HepG2 (cell line): ENCODE measurements around the gene SMPD3. TPM values are rescaled to one million over a fixed set of nuclear protein-coding genes. Genes with fewer than 3 reads are reported as not detected.

Source experiments
- ATAC-seq: fragments of 200-7000 bp; cut with Tn5 transposase; 3 replicates; pipeline ENCODE4 v1.9.1; 2020; ENCODE audit warnings: mild to moderate bottlenecking, moderate library complexity
- BruUV-seq: library from RNA; stranded (reverse); fragments of 400-500 nt; replicated peaks from 2 replicates; lab custom pipeline; 2021; lab: Mats Ljungman, UMichigan
- CTCF ChIA-PET: fragments of 300-600 bp; formaldehyde crosslinking; extraction: SDS; loops from one replicate; lab custom pipeline; 2021; ENCODE audit warnings: low total read pairs, inconsistent platforms, low intra/inter-chr PET ratio; lab: Yijun Ruan, JAX
- POLR2A ChIA-PET: fragments of 350-600 bp; sonication (Branson Sonifier 250); formaldehyde crosslinking; loops from one replicate; lab custom pipeline; 2020; ENCODE audit warnings: antibody characterized with exemption, inconsistent platforms; lab: Yijun Ruan, JAX
- DNase-seq: peaks from one replicate; pipeline ENCODE4 v3.0.0-alpha.2; 2015; ENCODE audit warnings: low spot score
- FAIRE-seq: peaks from 3 replicates; lab custom pipeline; 2011; peaks lifted over from hg19 to GRCh38; lab: Jason Lieb, UNC
- H2AFZ ChIP-seq: one replicate; pipeline ENCODE4 v1.6.1; 2011; ENCODE audit warnings: low read length, inconsistent platforms
- H3K27ac ChIP-seq: fragments of 300-600 bp; 3 replicates; pipeline ENCODE4 v1.8.0; 2011; ENCODE audit warnings: mixed run types, mild to moderate bottlenecking, mixed read lengths, low read length, inconsistent platforms; ENCODE audit not compliant: insufficient read depth; ENCODE audit errors: extremely low read length
- H3K27me3 ChIP-seq, 2 experiments: fragments of 200-600 bp in 1 of 2; 2 replicates in 1 of 2; 3 replicates in 1 of 2; pipeline versions ENCODE4 v1.6.0 to v1.8.0; 2011; ENCODE audit warnings: low read length in 2 of 2, mild to moderate bottlenecking in 2 of 2, moderate library complexity in 2 of 2, inconsistent platforms in 1 of 2; ENCODE audit not compliant: insufficient read depth in 2 of 2, control insufficient read depth in 1 of 2
- H3K36me3 ChIP-seq, 2 experiments: fragments of 200-600 bp in 1 of 2; replicated peaks in 1 of 2; 2 replicates in 1 of 2; 3 replicates in 1 of 2; pipeline versions ENCODE4 v1.5.1 to v1.8.0; 2011; ENCODE audit warnings: low read length in 2 of 2, inconsistent platforms in 1 of 2; ENCODE audit not compliant: insufficient read depth in 2 of 2, control insufficient read depth in 1 of 2
- H3K4me1 ChIP-seq: 2 replicates; pipeline ENCODE4 v1.5.1; 2012; ENCODE audit warnings: low read length, inconsistent platforms; ENCODE audit not compliant: insufficient read depth
- H3K4me2 ChIP-seq: 2 replicates; pipeline ENCODE4 v1.6.0; 2011; ENCODE audit warnings: low read depth, low read length, inconsistent platforms
- H3K4me3 ChIP-seq, 3 experiments: fragments of 200-600 bp in 1 of 3; sonication (generic), shearing (Covaris generic) in 1 of 3; replicated peaks in 1 of 3; 2 replicates each; pipeline ENCODE4 v1.5.1; 2011 to 2016; ENCODE audit warnings: low read length in 3 of 3, inconsistent platforms in 2 of 3, low read depth in 2 of 3, mild to moderate bottlenecking in 2 of 3, control low read depth in 1 of 3, mixed read lengths in 1 of 3; ENCODE audit not compliant: insufficient read depth in 1 of 3
- H3K79me2 ChIP-seq: one replicate; pipeline ENCODE4 v1.6.1; 2011; ENCODE audit warnings: low read length, inconsistent platforms; ENCODE audit not compliant: insufficient read depth
- H3K9ac ChIP-seq: 2 replicates; pipeline ENCODE4 v1.6.0; 2011; ENCODE audit warnings: mild to moderate bottlenecking, low read depth, low read length, inconsistent platforms; ENCODE audit not compliant: insufficient read depth
- H3K9me3 ChIP-seq: 2 replicates; pipeline ENCODE4 v1.5.1; 2012; ENCODE audit warnings: mild to moderate bottlenecking, low read length
- H4K20me1 ChIP-seq: 2 replicates; pipeline ENCODE4 v1.6.0; 2011; ENCODE audit warnings: inconsistent platforms, mild to moderate bottlenecking, low read length, moderate library complexity; ENCODE audit not compliant: insufficient read depth
- CREBL2 ChIP-seq: sonication (generic); formaldehyde crosslinking; IDR thresholded peaks from 2 replicates; pipeline ENCODE4 v1.8.1; 2023; ENCODE audit warnings: missing genetic modification reagents, mild to moderate bottlenecking, borderline replicate concordance
- LBX2 ChIP-seq: sonication (generic); formaldehyde crosslinking; IDR thresholded peaks from 2 replicates; pipeline ENCODE4 v1.5.0; 2020; ENCODE audit warnings: missing genetic modification reagents, mild to moderate bottlenecking, borderline replicate concordance
- RBAK ChIP-seq: sonication (generic); formaldehyde crosslinking; IDR thresholded peaks from 2 replicates; pipeline ENCODE4 v1.5.1; 2020; ENCODE audit warnings: mild to moderate bottlenecking, missing genetic modification reagents
- RFX3 ChIP-seq: IDR thresholded peaks from 2 replicates; pipeline ENCODE4 v1.6.1; 2016; ENCODE audit warnings: missing biosample characterization, missing genetic modification reagents
- TFE3 ChIP-seq: IDR thresholded peaks from 2 replicates; pipeline ENCODE4 v1.6.1; 2016
- TGIF2 ChIP-seq: IDR thresholded peaks from 2 replicates; pipeline ENCODE4 v1.6.1; 2016; ENCODE audit warnings: control low read depth, missing compliant biosample characterization
- ZBTB34 ChIP-seq: sonication (generic); formaldehyde crosslinking; IDR thresholded peaks from 2 replicates; pipeline ENCODE4 v1.8.0; 2022; ENCODE audit warnings: mild to moderate bottlenecking, missing genetic modification reagents
- ZBTB37 ChIP-seq: sonication (generic); formaldehyde crosslinking; IDR thresholded peaks from 2 replicates; pipeline ENCODE4 v1.4.0; 2020; ENCODE audit warnings: mild to moderate bottlenecking, missing genetic modification reagents
- ZNF652 ChIP-seq: IDR thresholded peaks from 2 replicates; pipeline ENCODE4 v1.6.1; 2016; ENCODE audit warnings: low read depth, borderline replicate concordance
- ZNF782 ChIP-seq: sonication (generic); formaldehyde crosslinking; IDR thresholded peaks from 2 replicates; pipeline ENCODE4 v1.4.0; 2020; ENCODE audit warnings: missing genetic modification reagents, mild to moderate bottlenecking, borderline replicate concordance
- ZNF839 ChIP-seq: sonication (generic); formaldehyde crosslinking; IDR thresholded peaks from 2 replicates; pipeline ENCODE4 v1.4.0; 2020; ENCODE audit warnings: missing genetic modification reagents, mild to moderate bottlenecking, borderline replicate concordance
- ZSCAN5A ChIP-seq: sonication (generic); formaldehyde crosslinking; IDR thresholded peaks from 2 replicates; pipeline ENCODE4 v1.8.0; 2022; ENCODE audit warnings: mild to moderate bottlenecking, missing genetic modification reagents, borderline replicate concordance
- ZZZ3 ChIP-seq: sonication (generic); formaldehyde crosslinking; IDR thresholded peaks from 2 replicates; pipeline ENCODE4 v1.4.0; 2020; ENCODE audit warnings: missing genetic modification reagents, mild to moderate bottlenecking, borderline replicate concordance
- WGBS: methylation state at CpG from one replicate; pipeline ENCODE4 v1.1.6; 2017; ENCODE audit warnings: low lambda C conversion rate; 5-methylcytosine and 5-hydroxymethylcytosine counted together
- in situ Hi-C: cut with HindIII; loops from 2 replicates; pipeline ENCODE4 v1.10.0; 2017; ENCODE audit warnings: low pct_unique_long_range_greater_than_20kb; ENCODE audit not compliant: extremely low pct_ligation_motif_present
- intact Hi-C: fragments of 100-400 bp; cut with micrococcal nuclease; formaldehyde crosslinking; loops from one replicate; pipeline ENCODE4 v1.10.0; 2022; ENCODE audit not compliant: unreplicated experiment
- polyA plus RNA-seq, 8 experiments: library from polyadenylated mRNA; depleted of rRNA in 3 of 8; stranded (reverse) in 7 of 8; unstranded in 1 of 8; fragments of >200 nt; fragmentation: Illumina TruSeq in 4 of 8; extraction: Trizol in 4 of 8; gene quantifications; 2 replicates each; pipeline versions ENCODE4 v1.2.1 to v1.2.3, GENCODE V29; 2011 to 2016; ENCODE audit warnings: low read depth in 4 of 8, missing spikeins in 1 of 8, mixed read lengths in 1 of 8; ENCODE audit not compliant: insufficient read depth in 1 of 8
- total RNA-seq, 5 experiments: library from RNA; depleted of rRNA; stranded (reverse); fragments of >200 nt; fragmentation: Illumina TruSeq; extraction: Trizol; gene quantifications; 2 replicates each; pipeline ENCODE4 v1.2.3, GENCODE V29; 2016; ENCODE audit warnings: low read depth in 1 of 5

The SMPD3 gene
- total and polyA plus RNA-seq, 2 of the 13 experiments (the other 11 are each of a cell fraction or from before 2014, with no cell fraction given): 0.07 to 0.32 TPM

GRCh38 chr16:68309799-68310198 lies 138.5 kb downstream of the SMPD3 start:
- Histone ChIP-seq H3K4me3 (peak overlapping the region; percentile 77 to 91 (median 90)), H2AFZ (no peak overlapping the region), H3K4me1 (peaks cover 42% of the 10 kb centered on the region), H3K36me3 (peaks cover 5 to 25% of the 10 kb centered on the region in 2 experiments), H3K27ac (peak overlapping the region; percentile 85), H3K9ac (peak overlapping the region; percentile 86), H3K79me2 (peaks cover 52% of the 10 kb centered on the region), H3K9me3 (no peaks in the 10 kb centered on the region), H4K20me1 (peaks cover 4% of the 10 kb centered on the region; the same call in 1 of the 2 replicates), H3K27me3 (no peaks in the 10 kb centered on the region; a peak in 1 of 5 replicates), H3K4me2 (peak overlapping the region; percentile 97)
- ChIA-PET CTCF (interaction anchor here (1.7 kb wide), 1 partner anchor 46 kb away, joined by 4 read pairs; the partner anchor contains the start of gene SLC7A6), POLR2A (interaction anchor here (1.0 to 2.5 kb wide), 2 partner anchors 9 to 51 kb away, joined by 4 to 35 read pairs; no protein-coding TSS in a partner anchor)
- DNase-seq (no peak), ATAC-seq (no peak), FAIRE-seq (no peak)
- TF ChIP-seq ZNF782 (CRISPR knock-in tag): 0 out of 2 replicates have a peak, but pooled peaks have one; percentile 56
- TF ChIP-seq ZSCAN5A (CRISPR knock-in tag): no peak
- TF ChIP-seq RBAK (CRISPR knock-in tag): no peak
- no peak for TF ChIP-seq LBX2 (CRISPR knock-in tag)
- TF ChIP-seq RFX3 (CRISPR knock-in tag): no peak
- no peak for TF ChIP-seq TFE3 (CRISPR knock-in tag)
- TF ChIP-seq CREBL2 (CRISPR knock-in tag): no peak
- 0 out of 2 replicates have a peak, but pooled peaks have one; percentile 15 for TF ChIP-seq ZBTB34
- 0 out of 2 replicates have a peak, but pooled peaks have one; percentile 36 for TF ChIP-seq ZZZ3 (CRISPR knock-in tag)
- no peak for TF ChIP-seq ZBTB37
- TF ChIP-seq TGIF2 (CRISPR knock-in tag): 0 out of 2 replicates have a peak, but pooled peaks have one; percentile 30
- TF ChIP-seq ZNF839 (CRISPR knock-in tag): no peak
- TF ChIP-seq ZNF652 (CRISPR knock-in tag): no peak
- WGBS: 17% methylated on average over 6 of the region's 6 CpGs
- in situ Hi-C loops: no loop called here
- BruUV-seq: no TSS peak
- intact Hi-C loops: loop anchor here (1.0 kb wide), 1 partner anchor 19 kb away; no protein-coding TSS in a partner anchor
